ENCODE data around the gene GOLGA6L1.
"Not testable (repeated sequence)": the region's sequence is repeated elsewhere in the genome, so short reads cannot be mapped to it uniquely, and the experiment has no call there.

Gene GOLGA6L1, protein sequence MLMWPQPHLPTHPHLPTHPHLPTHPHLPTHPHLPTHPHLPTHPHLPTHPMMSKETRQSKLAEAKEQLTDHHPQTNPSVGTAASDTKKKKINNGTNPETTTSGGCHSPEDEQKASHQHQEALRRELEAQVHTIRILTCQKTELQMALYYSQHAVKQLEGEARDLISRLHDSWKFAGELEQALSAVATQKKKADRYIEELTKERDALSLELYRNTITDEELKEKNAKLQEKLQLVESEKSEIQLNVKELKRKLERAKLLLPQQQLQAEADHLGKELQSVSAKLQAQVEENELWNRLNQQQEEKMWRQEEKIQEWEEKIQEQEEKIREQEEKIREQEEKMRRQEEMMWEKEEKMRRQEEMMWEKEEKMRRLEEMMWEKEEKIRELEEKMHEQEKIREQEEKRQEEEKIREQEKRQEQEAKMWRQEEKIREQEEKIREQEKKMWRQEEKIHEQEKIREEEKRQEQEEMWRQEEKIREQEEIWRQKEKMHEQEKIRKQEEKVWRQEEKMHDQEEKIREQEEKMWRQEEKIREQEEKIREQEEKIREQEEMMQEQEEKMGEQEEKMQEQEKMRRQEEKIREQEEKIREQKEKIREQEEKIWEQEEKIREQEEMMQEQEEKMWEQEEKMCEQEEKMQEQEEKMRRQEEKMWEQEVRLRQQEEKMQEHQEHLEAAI

DNA sequence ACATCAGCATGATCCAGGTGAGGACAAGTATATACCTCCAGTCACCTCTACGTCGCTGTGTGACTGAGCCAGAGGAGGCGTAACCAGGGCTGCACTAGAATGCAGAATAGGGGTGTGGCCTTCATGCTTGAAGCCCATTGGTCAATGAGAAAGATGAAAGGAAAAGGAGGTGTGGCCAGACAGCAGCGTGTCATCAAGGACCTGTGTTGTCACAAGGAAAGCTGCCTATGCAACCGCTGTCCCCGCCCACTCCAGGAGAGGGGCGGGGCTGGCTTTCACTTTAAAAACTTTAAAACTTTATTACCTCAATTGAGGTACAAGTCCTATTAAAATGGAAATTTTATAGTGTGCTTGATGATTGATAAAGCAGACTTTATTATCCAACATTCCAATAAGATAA lies at the start of gene GOLGA6L1:
Gene GOLGA6L1, minus strand, starts transcription at position 101 of the 400 bp plus-strand sequence. Its CDS starts 91 bp downstream, at position 10.
- DNase-seq, result not testable (repeated sequence)

DNA sequence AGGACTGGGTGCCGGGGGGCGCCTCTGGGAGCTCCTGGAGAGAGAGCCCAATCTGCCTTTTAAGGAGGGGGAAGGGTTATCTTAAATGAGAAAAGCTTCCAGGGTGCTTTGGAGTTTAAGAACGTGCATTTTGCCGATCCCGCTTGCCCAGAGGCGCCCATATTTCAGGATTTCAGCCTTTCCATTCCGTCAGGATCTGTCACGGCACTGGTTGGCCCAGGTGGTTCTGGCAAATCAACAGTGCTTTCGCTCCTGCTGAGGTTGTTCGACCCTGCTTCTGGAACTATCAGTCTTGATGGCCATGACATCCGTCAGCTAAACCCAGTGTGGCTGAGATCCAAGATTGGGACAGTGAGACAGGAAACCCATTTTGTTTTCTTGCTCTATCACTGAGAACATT lies 44.6 kb upstream of the GOLGA6L1 start:
- DNase-seq, result not testable (repeated sequence)

GRCh38 chr15:23180547-23180927 lies 43.9 kb upstream of the GOLGA6L1 start:
- DNase-seq, result not testable (repeated sequence)

- not testable (repeated sequence) for DNase-seq
These were observed 43.3 kb upstream of the GOLGA6L1 start for GRCh38 chr15:23179768-23180546.

DNA sequence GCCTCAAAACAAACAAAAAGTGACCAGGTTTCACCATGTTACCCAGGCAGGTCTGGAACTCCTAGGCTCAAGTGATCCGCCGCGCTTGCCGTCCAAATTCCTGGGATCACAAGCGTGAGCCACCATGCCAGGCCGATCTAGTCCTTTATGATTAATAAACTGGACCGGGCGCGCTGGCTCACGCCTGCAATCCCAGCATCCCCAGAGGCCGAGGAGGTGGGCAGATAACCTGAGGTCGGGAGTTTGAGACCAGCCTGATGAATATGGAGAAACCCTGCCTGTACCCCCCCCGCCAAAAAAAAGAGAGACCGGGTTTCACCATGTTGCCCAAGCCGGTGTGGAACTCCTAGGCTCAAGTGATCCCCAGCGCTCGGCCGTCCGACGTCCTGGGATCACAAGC lies 40.1 kb upstream of the GOLGA6L1 start:
- not testable (repeated sequence) for DNase-seq

DNA sequence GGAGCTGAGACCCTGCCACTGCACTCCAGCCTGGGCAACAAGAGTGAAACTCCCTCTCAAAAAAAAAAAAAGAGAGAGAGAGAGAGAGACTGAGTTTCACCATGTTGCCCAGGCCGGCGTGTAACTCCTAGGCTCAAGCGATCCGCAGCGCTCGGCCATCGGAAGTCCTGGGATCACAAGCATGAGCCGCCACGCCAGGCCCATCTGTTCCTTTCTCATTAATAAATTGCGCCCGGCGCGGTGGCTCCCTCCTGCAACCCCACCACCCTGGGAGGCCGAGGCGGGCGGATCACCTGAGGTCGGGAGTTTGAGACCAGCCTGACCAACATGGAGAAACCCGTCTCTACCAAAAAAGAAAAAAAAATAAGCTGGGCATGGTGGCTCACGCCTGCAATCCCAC lies 39.0 kb upstream of the GOLGA6L1 start:
- DNase-seq, result not testable (repeated sequence)

- not testable (repeated sequence) for DNase-seq
These were observed 38.1 kb upstream of the GOLGA6L1 start for GRCh38 chr15:23174609-23175140.

GRCh38 chr15:23132787-23133186 lies 3.8 kb downstream of the GOLGA6L1 start:
- DNase-seq, result not testable (repeated sequence)

- no peak for DNase-seq
These were observed 18.4 kb downstream of the GOLGA6L1 start for GRCh38 chr15:23118208-23118607.

DNA sequence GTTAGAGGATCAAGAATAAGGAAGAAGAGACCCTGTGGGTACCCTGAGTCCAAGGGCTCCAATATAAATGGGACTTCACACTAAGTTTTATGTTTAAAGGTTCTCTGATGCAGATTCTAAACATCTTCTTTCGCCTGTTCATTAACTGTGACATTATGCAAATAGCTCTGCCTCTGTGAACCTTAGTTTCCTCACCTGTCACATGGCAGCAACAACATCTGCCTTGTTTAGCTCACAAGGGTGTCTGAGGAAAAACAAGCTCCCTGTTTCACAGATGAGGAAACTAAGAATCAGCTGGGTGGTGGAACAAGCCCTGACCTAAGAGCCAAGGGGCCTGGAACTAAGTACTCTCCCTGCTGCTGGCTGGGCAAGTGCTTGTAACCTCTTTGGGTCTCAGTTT lies 40.8 kb downstream of the GOLGA6L1 start:
- no peak for DNase-seq

- no peak for DNase-seq
These were observed 53.5 kb downstream of the GOLGA6L1 start for GRCh38 chr15:23083115-23083514.

DNA sequence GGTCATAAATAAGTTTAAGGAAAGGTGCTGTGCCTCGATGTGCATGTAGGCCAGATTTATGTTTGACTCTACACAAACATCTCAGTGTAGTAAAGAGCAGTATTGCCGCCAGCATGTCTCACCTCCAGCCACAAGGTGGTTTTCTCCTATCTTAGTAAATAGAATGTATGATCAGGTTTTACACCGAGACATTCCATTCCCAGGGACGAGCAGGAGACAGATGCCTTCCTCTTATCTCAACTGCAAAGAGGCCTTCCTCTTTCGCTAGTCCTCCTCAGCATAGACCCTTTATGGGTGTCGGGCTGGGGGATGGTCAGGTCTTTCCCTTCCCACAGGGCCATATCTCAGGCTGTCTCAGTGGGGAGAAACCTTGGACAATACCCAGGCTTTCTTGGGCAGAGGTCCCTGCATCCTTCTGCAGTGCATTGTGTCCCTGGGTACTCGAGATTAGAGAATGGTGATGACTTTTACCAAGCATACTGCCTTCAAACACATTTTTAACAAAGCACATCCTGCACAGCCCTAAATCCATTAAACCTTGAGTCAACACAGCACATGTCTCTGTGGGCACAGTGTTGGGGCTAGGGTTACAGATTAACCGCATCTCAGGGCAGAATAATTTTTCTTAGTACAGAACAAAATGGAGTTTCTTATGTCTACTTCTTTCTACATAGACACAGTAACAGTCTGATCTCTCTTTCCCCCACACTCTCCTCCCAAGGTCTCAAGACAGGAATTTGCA lies 54.5 kb downstream of the GOLGA6L1 start:
- DNase-seq, result not testable (repeated sequence)

DNA sequence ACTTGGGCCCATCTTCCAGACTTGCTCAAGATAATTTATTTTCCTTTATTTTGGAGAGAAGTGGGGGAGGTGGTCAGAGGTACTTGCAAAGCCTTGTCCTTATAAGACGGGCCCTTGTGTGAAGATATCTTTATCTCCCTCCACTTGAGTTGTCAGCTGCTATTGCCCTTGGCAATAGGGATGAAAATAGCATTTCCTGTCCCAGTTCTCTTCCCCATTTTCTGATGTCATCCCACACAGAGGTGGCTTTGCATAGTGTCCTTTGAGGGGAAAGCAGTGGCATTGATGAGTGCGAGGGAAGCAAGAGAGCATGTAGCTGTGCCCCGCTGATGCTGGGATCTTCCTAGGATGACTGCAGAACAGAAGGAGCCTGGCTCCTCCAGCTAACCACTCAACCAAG lies 55.4 kb downstream of the GOLGA6L1 start:
- DNase-seq, result no peak

- no peak for DNase-seq
These were observed 56.9 kb downstream of the GOLGA6L1 start for GRCh38 chr15:23079766-23080165.
